GM21515 (cell line): Measurements from ENCODE around the gene MOB2.
A peak's percentile ranks its signal among the peaks of the same experiment; 100 is the strongest.

ENCODE experiments used
- ATAC-seq: cut with Tn5 transposase; IDR thresholded peaks from one replicate; pipeline ENCODE4 v1.9.1; 2021; ENCODE audit not compliant: unreplicated experiment

Gene MOB2

GRCh38 chr11:1486054-1486825 lies at the start of gene MOB2:
MOB2 (minus strand) TSS chr11:1486779; CDS start chr11:1486556, 223 bp downstream.
- ATAC-seq: no peak

DNA sequence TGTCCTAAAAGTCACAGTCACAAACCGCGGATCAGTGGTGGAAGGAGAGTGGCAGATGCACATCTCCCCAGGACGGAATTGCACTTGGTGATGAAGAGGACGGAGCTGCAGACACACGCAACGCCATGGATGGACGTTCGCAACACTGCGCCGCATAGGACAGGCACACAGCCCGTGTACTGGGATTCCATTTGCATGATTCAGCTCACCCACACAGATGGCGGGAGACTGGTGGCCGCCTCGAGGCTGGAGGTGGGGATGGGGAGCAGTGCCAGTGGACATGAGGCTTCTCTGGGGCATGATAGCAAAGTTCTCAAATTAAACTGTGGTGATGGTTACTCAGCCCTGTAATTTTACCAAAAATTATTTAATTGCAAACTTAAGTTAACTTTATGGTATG lies 48.1 kb upstream of the MOB2 start:
- no peak for ATAC-seq

GRCh38 chr11:1534171-1534570 lies 47.6 kb upstream of the MOB2 start:
- no peak for ATAC-seq

- no peak for ATAC-seq
Observed at GRCh38 chr11:1533342-1533725, 46.8 kb upstream of the MOB2 start.

- ATAC-seq: no peak
Observed at GRCh38 chr11:1532606-1533341, 46.2 kb upstream of the MOB2 start.

GRCh38 chr11:1532014-1532586 lies 45.5 kb upstream of the MOB2 start:
- ATAC-seq: no peak

GRCh38 chr11:1531449-1532013 lies 45.0 kb upstream of the MOB2 start:
- no peak for ATAC-seq

- ATAC-seq: no peak
Observed at GRCh38 chr11:1530686-1531448, 44.3 kb upstream of the MOB2 start.

DNA sequence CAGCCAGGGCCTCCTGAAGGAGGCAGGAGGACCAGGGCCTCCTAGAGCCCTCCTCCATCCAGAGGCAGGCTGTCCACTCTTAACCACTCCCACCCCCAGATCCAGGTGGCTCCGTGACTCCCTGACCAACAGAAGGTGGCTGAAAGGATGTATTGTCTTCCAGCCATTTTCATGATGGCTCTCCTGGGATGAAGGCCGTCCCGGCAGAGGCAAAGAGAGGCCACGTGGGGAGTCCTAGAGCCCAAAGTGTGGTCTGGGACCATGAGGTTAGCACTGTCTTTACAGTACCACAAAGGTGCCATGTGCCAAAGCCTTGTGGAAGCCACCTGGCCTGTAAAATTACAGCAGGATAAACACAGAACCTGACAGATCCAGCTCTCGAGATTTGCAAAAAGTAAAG lies 43.2 kb upstream of the MOB2 start:
- ATAC-seq: no peak

GRCh38 chr11:1529286-1529685 lies 42.7 kb upstream of the MOB2 start:
- ATAC-seq: no peak

DNA sequence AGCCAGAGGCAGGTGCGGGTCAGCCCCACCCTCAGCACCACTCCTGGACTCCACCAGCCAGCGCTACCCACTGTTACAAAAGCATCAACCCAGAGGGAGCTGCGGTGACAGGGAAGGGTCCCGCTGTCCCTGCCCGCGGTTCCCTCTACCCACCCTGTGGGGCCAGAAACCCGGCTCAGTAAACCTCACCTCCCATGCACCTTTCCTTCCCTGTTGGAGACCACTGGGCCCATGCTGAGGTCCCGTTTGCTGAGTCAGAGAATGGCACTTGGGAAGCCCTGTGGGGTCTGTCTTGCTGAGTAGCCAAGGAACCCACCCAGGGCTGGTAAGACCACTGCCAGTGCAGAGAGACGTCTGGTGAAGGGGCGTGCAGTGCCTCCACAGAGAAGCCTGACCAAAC lies 42.1 kb upstream of the MOB2 start:
- no peak for ATAC-seq

GRCh38 chr11:1526785-1527184 lies 40.2 kb upstream of the MOB2 start:
- ATAC-seq: no peak

- ATAC-seq: no peak
Observed at GRCh38 chr11:1523779-1524178, 37.2 kb upstream of the MOB2 start.

DNA sequence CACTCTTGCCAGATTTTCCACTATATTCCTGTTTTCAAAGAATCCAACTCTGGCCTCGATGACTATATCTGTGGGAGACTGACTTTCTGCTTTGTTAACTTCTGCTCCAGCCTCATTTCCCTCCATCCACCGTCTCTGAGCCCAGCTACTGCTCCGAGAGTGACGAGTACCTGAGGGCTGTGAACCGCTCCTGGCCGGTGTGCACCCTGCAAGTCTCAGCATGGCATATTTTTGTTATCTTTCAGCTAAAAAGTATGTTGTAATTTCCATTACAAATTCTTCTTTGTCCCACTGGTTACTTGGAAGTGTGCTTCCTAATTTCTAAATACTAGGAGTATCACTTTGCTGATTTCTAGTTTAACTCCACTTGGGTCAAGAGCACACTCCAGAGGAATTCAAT lies 36.5 kb upstream of the MOB2 start:
- ATAC-seq: no peak

DNA sequence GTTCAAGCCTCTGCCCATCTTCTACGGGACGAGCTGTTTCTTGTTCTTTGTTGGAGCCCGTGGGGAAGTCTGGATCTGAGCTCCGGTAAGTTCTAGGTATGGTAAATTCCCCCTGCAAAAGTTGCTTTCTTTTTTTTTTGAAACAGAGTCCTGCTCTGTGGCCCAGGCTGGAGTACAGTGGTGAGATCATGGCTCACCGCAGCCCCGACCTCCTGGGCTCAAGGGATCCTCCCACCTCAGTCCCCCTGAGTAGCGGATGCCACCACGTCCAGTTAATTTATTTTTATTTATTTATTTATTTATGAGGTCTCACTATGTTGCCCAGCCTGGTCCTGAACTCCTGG lies 35.5 kb upstream of the MOB2 start:
- peak; percentile 34 for ATAC-seq

DNA sequence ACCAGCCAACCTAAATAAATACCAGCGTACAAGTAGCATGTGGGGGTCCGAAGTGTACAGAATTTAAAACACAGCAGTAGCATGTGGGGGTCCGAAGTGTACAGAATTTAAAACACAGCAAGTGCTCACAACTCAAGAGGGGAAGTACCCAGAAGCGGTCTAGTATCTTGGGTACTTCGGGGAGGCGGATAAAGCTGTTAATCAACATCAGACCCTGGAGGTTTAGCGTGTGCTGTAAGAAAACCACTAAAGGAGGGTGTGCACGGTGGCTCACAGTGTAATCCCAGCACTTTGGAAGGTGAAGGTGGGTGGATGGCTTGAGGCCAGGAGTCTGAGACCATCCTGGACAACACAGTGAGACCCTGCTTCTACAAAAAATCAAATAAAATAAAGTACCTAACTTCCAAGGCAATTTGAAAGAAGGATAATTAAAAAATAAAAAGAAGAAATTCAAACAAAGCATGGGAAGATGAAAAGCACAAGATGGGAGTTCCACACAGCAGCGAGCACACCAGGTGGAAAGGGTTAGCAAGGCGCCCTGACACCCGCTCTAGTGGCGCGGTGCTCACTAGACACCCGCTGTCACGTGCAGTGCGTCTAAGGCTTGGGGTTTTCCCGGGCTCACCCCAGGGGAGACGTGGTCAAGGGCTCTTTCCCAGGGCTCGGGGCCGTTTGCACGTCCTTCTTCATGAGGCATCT lies 35.0 kb upstream of the MOB2 start:
- ATAC-seq: peak; percentile 70

DNA sequence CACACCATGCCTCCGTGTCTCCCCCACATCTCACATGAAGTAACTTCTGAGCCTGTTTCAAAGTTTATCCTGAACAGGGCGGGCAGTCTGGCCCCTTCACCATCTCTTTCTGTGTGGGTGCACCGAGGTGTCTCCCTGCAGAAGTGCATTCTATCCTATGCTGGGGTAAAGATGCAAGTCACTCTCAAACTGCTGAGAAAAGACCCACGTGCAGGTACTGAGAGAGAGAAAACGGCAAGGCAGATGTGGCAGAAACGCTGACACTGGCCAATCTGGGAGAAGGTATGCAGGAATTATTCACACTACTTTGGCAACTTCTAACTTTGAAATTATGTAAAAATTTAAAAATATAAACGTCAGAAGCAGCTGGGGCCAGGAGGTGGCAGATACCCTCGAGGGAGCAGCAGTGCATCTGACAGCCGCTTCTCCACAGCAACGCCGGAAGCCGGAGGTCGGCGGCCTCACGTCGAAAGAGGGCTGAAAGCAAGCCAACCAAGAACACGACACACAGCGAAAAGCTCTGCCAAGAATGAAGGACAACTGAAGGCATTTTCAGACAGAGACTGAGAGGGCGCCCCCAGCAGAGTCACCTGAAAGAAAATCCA lies 34.2 kb upstream of the MOB2 start:
- no peak for ATAC-seq

DNA sequence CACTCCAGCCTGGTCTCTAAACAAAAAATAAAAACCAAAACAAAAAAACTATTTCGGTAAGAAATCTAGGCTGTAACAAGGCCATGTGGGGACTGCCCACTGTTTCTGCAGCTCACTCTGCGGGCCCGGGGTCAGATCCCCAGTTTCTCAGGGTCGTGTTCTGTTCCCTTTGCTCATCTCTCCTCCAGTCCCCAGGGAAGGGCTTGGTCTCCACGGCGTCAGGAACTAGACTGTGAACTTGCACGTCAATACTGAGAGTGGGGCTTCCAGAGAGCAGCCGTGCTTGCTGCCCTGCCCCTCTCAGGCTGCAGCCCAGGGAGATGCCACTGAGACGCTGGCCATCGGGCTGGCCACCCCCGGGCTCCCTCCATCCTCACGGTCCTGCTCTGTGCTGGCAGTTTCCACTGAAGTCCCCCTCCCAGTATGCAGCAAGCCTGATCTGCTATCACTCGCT lies 33.7 kb upstream of the MOB2 start:
- no peak for ATAC-seq

DNA sequence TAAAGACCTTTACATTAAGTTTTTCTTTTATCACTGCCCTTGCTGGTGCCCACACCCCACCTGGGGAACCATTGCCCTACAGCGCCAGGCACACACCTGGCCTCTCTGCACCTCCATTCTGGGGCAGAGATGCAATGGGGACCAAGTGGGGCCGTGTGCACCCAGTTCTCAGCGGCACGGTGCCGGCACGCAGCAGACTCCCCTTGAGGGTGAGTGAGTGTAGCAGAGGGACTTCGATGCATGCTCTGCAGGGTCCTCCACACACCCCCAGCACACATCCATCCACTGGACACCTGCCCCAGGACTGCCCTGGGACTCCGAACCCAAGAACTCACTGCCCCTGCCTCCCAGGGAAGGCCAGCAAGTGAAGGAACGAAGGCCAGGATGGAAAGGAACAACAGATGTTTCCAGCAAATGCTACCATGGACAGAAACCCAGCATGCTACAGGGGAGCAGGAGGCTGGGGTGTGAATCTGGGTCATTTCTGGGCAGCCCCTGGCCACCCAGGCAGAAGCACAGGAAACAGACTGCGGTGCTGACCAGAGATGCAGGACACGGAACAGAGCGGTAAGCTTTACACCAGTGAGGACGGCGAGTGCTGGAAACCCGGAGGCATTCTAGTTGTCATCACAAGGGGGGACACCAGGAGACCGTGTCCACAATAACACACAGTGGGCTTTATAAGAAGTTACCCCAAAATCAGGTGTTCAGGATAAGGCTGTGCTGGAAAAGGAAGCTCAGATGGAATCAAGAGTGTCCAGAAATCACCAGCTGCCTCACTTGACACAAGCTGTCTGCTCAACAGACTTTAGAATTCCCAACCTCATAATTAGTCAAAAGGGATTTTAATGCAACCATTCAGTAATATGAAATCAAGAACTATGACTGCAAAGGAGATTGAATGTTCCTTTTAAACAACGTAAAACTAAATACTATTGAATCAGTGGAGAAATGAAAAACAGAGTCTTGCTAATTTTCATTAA lies 32.7 kb upstream of the MOB2 start:
- no peak for ATAC-seq
